ENCODE measurements around the gene CELF4.
"Not testable (repeated sequence)": the region's sequence is repeated elsewhere in the genome, so short reads cannot be mapped to it uniquely, and the experiment has no call there.

Gene CELF4

GRCh38 chr18:37467002-37467662 is 98.5 kb downstream of the CELF4 start:
- DNase-seq (ENCODE audit: low read depth): no peak

GRCh38 chr18:37465958-37466357 is 99.6 kb downstream of the CELF4 start:
- DNase-seq (ENCODE audit: low read depth): no peak

GRCh38 chr18:37464257-37464656 is 101.3 kb downstream of the CELF4 start:
- DNase-seq (ENCODE audit: low read depth): no peak

GRCh38 chr18:37461329-37461728 is 104.3 kb downstream of the CELF4 start:
- not testable (repeated sequence) for DNase-seq (ENCODE audit: low read depth)

- no peak for DNase-seq (ENCODE audit: low read depth)
Observed at GRCh38 chr18:37460604-37461003, 105.0 kb downstream of the CELF4 start.

GRCh38 chr18:37458697-37459096 is 106.9 kb downstream of the CELF4 start:
- no peak for DNase-seq (ENCODE audit: low read depth)

GRCh38 chr18:37457753-37458152 is 107.8 kb downstream of the CELF4 start:
- no peak for DNase-seq (ENCODE audit: low read depth)

GRCh38 chr18:37457341-37457740 is 108.3 kb downstream of the CELF4 start:
- no peak for DNase-seq (ENCODE audit: low read depth)

- DNase-seq (ENCODE audit: low read depth): no peak
Observed at GRCh38 chr18:37456873-37457272, 108.7 kb downstream of the CELF4 start.

GRCh38 chr18:37456395-37456794 is 109.2 kb downstream of the CELF4 start:
- DNase-seq (ENCODE audit: low read depth): no peak

GRCh38 chr18:37453752-37454151 is 111.8 kb downstream of the CELF4 start:
- no peak for DNase-seq (ENCODE audit: low read depth)

GRCh38 chr18:37452682-37453385 is 112.8 kb downstream of the CELF4 start:
- DNase-seq (ENCODE audit: low read depth): no peak

GRCh38 chr18:37452015-37452414 is 113.6 kb downstream of the CELF4 start:
- no peak for DNase-seq (ENCODE audit: low read depth)

- DNase-seq (ENCODE audit: low read depth): no peak
Observed at GRCh38 chr18:37451239-37451825, 114.3 kb downstream of the CELF4 start.

GRCh38 chr18:37450434-37451132 is 115.0 kb downstream of the CELF4 start:
- no peak for DNase-seq (ENCODE audit: low read depth)

- no peak for DNase-seq (ENCODE audit: low read depth)
Observed at GRCh38 chr18:37449618-37450017, 116.0 kb downstream of the CELF4 start.

- no peak for DNase-seq (ENCODE audit: low read depth)
Observed at GRCh38 chr18:37448946-37449345, 116.7 kb downstream of the CELF4 start.

- DNase-seq (ENCODE audit: low read depth): no peak
Observed at GRCh38 chr18:37447962-37448888, 117.4 kb downstream of the CELF4 start.

- no peak for DNase-seq (ENCODE audit: low read depth)
Observed at GRCh38 chr18:37445836-37446235, 119.8 kb downstream of the CELF4 start.

- no peak for DNase-seq (ENCODE audit: low read depth)
Observed at GRCh38 chr18:37445368-37445767, 120.2 kb downstream of the CELF4 start.

GRCh38 chr18:37443325-37444055 is 122.1 kb downstream of the CELF4 start:
- no peak for DNase-seq (ENCODE audit: low read depth)

All from HS-5 (cell line).